Breast epithelium (tissue), 3 donors: ENCODE data around the gene ARHGEF3.

Experiments
- CTCF ChIP-seq, 3 donors: fragments of 450-650 bp; IDR thresholded peaks; one replicate each; pipeline ENCODE4 v1.5.1; 2016 to 2017; ENCODE audit warnings: antibody characterized with exemption in 3 of 3, mild to moderate bottlenecking in 3 of 3, moderate library complexity in 3 of 3
- POLR2A ChIP-seq: fragments of 450-650 bp; IDR thresholded peaks from one replicate; pipeline ENCODE4 v1.6.1; 2016; ENCODE audit warnings: antibody characterized with exemption, mild to moderate bottlenecking, moderate library complexity
- POLR2AphosphoS5 ChIP-seq, 3 donors: sonication (generic); formaldehyde crosslinking; IDR thresholded peaks; one replicate each; pipeline ENCODE4 v1.6.1; 2017; ENCODE audit warnings: antibody characterized with exemption in 3 of 3

DNA sequence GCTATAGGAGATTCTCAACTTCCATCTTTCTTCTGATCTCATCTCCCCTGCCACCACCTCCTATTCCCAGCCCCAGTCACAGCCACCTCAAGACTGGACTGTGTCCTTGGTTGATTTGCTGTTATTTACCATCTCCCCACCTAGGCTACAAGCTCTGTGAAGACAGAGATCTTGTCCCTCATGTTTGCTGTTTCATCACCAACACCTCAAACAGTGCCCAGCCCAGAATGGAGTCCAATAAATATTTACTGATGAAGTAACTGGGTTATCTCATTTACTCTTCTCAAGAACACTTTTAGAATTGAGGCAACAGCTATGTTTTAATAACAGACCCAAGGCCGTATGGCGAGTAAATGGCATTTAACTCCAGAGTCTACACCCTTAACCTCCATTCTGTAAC lies 29.1 kb upstream of the ARHGEF3 start:
- TF ChIP-seq POLR2A (no peak), CTCF (IDR thresholded peaks at IDR 0.05) (no peak), POLR2AphosphoS5 (IDR thresholded peaks at IDR 0.05) (no peak)
